Psoas muscle (tissue), 8 donors: ENCODE measurements around the gene REM2. TPM values are rescaled to one million over a fixed set of nuclear protein-coding genes. Genes with fewer than 3 reads are reported as not detected.

Experiments
- ATAC-seq, 4 donors: fragments of 200-7000 bp; cut with Tn5 transposase; one replicate each; pipeline ENCODE4 v1.9.1; 2020; ENCODE audit warnings: moderate library complexity in 3 of 4, mild to moderate bottlenecking in 2 of 4
- DNase-seq, 2 donors: peaks; one replicate each; pipeline ENCODE4 v3.0.0-alpha.2; 2020
- H3K27ac ChIP-seq: fragments of 200-600 bp; one replicate; pipeline ENCODE4 v1.8.0; 2022
- H3K27me3 ChIP-seq, 3 donors: fragments of 200-600 bp in 1 of 3; one replicate each; pipeline versions ENCODE4 v1.6.1 to v1.8.0; 2013 to 2022; ENCODE audit warnings: low read length in 2 of 3, mild to moderate bottlenecking in 2 of 3, moderate library complexity in 1 of 3; ENCODE audit not compliant: insufficient read depth in 3 of 3
- H3K36me3 ChIP-seq, 2 donors: fragments of 200-600 bp in 1 of 2; one replicate each; pipeline versions ENCODE4 v1.6.1 to v1.8.0; 2013 to 2022; ENCODE audit warnings: low read depth in 1 of 2, mild to moderate bottlenecking in 1 of 2, moderate library complexity in 1 of 2; ENCODE audit not compliant: insufficient read depth in 1 of 2
- H3K4me1 ChIP-seq: fragments of 200-600 bp; one replicate; pipeline ENCODE4 v1.8.0; 2022
- H3K4me3 ChIP-seq: fragments of 200-600 bp; one replicate; pipeline ENCODE4 v1.8.0; 2022; ENCODE audit warnings: mild to moderate bottlenecking
- H3K9me3 ChIP-seq: fragments of 200-600 bp; one replicate; pipeline ENCODE4 v1.8.0; 2022
- WGBS, 3 donors: extraction: QIAGEN DNeasy Blood & Tissue Kit; methylation state at CpG; one replicate each; pipeline versions ENCODE4 v1.1.6 to v1.1.7; 2013; 5-methylcytosine and 5-hydroxymethylcytosine counted together
- intact Hi-C, 2 donors: fragments of 100-400 bp; cut with DNase I; formaldehyde crosslinking; loops; one replicate each; pipeline versions ENCODE4 v1.11.0 to v1.14.2; 2022
- polyA plus RNA-seq, 3 donors: library from polyadenylated mRNA; stranded (reverse); fragments of 200-250 nt; gene quantifications; one replicate each; pipeline ENCODE4 v1.2.3, GENCODE V29; 2013
- total RNA-seq, 4 donors: library from RNA; stranded (reverse); fragmentation: NEBNext Ultra II Directional in 2 of 4; extraction: Animal tissue kit (Norgen Biotek cat#: 25700) in 2 of 4; gene quantifications; one replicate each; pipeline versions ENCODE4 v1.2.1 to v1.2.4, GENCODE V29; 2021 to 2023
- TF ChIP-seq, protein P1 (sequence below): fragments of 200-600 bp; IDR thresholded peaks from one replicate; pipeline ENCODE4 v1.8.0; 2022; ENCODE audit warnings: antibody characterized with exemption
- donor health status: healthy with polysubstance abuse.
- donor health status: DM: no; HTN: no; CAD: no; lungs with moderate emphysema.
- donor health status: Bipolar disorder and iron deficiency.
- donor health status: healthy.
- donor health status: DM: yes; HTN: yes; CAD: no.
- donor health status: DM: no; HTN: no; CAD: no.
- donor health status: DM: no; HTN: no; CAD: no.
- donor health status: DM: yes; HTN: yes; CAD: no.

Gene REM2
- total and polyA plus RNA-seq, 7 donors, result 0.05 to 0.34 (median 0.18) TPM; not detected in 2

DNA sequence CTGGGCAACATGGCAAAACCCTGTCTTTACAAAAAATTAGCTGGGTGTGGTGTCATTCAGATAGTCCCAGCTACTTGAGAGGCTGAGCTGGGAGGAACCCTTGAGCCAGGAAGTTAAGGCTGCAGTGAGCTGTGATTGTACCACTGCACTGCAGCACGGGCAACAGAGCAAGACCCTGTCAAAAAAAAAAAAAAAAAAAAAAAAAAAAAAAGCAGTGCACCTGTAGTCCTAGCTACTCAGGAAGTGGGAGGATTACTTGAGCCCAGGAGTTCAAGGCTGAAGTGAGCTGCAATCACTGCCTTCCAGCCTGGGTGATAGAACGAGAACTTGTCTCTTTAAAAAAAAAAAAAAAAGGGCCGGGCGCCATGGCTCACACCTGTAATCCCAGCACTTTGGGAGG lies 5.6 kb downstream of the REM2 start:
- Histone ChIP-seq H3K4me1 (no peaks in the 10 kb centered on the region), H3K4me3 (no peak overlapping the region), H3K27ac (no peak overlapping the region), H3K36me3 (no peaks in the 10 kb centered on the region), H3K27me3 (peaks cover 0 to 21% (median 0%) of the 10 kb centered on the region in 3 donors), H3K9me3 (no peaks in the 10 kb centered on the region)
- DNase-seq (no peak), ATAC-seq (no peak)
- intact Hi-C loops, result no loop called here
- TF ChIP-seq, protein P1, sequence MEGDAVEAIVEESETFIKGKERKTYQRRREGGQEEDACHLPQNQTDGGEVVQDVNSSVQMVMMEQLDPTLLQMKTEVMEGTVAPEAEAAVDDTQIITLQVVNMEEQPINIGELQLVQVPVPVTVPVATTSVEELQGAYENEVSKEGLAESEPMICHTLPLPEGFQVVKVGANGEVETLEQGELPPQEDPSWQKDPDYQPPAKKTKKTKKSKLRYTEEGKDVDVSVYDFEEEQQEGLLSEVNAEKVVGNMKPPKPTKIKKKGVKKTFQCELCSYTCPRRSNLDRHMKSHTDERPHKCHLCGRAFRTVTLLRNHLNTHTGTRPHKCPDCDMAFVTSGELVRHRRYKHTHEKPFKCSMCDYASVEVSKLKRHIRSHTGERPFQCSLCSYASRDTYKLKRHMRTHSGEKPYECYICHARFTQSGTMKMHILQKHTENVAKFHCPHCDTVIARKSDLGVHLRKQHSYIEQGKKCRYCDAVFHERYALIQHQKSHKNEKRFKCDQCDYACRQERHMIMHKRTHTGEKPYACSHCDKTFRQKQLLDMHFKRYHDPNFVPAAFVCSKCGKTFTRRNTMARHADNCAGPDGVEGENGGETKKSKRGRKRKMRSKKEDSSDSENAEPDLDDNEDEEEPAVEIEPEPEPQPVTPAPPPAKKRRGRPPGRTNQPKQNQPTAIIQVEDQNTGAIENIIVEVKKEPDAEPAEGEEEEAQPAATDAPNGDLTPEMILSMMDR, result no peak
- 83 to 89% (median 84%) methylated on average over 4 of the region's 4 CpGs for WGBS, 3 donors

DNA sequence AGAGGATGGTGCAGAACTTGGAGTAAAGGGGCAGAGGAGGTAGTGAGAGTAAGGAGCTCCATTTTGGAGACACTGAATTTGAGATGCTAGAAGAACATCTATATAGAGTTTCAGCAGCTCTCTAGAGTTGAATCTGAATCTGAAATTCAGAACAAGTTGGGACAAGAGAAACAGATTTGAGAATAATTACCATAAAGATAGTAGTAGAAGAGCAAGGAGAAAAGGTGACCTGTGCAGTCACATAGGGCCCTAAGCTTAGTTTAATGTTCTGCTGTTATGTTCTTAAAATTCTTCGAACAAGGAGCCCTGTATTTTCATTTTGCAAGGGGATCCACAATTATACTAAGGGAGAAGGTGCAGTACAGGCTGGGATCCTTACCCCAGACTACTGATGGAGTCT lies 7.4 kb downstream of the REM2 start:
- H3K4me1 ChIP-seq, result no peaks in the 10 kb centered on the region
- DNase-seq (no peak), ATAC-seq (no peak)
- peaks cover 0 to 18% (median 0%) of the 10 kb centered on the region in 3 donors for H3K27me3 ChIP-seq
- TF ChIP-seq, protein P1, result no peak
- intact Hi-C loops, result no loop called here
- H3K36me3 ChIP-seq, result no peaks in the 10 kb centered on the region
- no peak overlapping the region for H3K4me3 ChIP-seq
- no peaks in the 10 kb centered on the region for H3K9me3 ChIP-seq
- WGBS, 3 donors, result 80 to 89% (median 87%) methylated on average over 1 of the region's 1 CpG
- H3K27ac ChIP-seq, result no peak overlapping the region

DNA sequence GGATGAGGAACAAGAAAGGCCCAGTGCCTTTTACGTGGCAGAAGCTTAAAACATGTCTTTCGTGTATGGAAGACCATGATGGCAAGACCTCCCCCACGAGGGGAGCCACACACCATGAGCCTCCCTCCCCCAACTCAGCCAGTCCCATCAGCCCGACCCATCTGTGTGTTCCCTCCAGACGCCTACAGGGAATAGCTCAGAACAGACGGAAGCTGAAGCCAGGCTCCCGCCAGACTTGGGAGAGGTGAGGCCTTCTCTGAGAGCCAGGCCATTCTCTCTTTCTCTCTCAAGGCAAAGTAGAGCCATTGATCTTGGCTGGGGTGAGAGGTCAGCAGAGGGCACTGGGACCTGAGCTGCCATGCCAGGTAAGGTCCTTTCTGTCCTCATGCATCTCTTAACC lies 9.5 kb downstream of the REM2 start:
- no peak overlapping the region for H3K4me3 ChIP-seq
- H3K27ac ChIP-seq, result no peak overlapping the region
- no peak for ATAC-seq
- TF ChIP-seq, protein P1, result no peak
- peaks cover 0 to 6% (median 0%) of the 10 kb centered on the region in 3 donors for H3K27me3 ChIP-seq
- no peaks in the 10 kb centered on the region for H3K36me3 ChIP-seq
- H3K4me1 ChIP-seq, result no peaks in the 10 kb centered on the region
- no peaks in the 10 kb centered on the region for H3K9me3 ChIP-seq
- no peak for DNase-seq
- intact Hi-C loops, result no loop called here
- 75 to 84% (median 80%) methylated on average over 7 of the region's 7 CpGs for WGBS, 3 donors

DNA sequence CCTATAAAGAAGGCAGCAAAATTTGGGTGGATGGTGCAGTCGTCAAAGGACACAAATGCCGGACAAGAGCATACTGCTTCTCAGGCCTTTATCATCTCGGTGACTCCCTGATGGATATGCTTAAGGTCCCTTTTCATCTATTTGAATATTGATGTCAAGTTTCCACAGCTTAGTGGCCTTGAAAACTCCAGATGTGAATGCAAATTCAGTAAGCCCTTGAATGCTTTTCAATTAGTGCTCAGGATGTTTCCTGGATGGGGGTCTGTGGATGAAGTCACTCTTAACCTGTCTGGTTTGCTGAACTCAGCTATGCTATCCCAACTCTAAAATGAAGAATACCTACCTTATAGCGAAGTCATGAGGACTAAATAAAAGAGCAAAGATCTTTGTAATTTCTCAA lies 10.7 kb downstream of the REM2 start:
- TF ChIP-seq, protein P1, result no peak
- Histone ChIP-seq H3K36me3 (no peaks in the 10 kb centered on the region), H3K27ac (no peak overlapping the region), H3K9me3 (no peaks in the 10 kb centered on the region), H3K27me3 (no peaks in the 10 kb centered on the region), H3K4me1 (no peaks in the 10 kb centered on the region), H3K4me3 (no peak overlapping the region)
- DNase-seq, result no peak
- 93 to 97% (median 95%) methylated on average over 4 of the region's 4 CpGs for WGBS, 3 donors
- ATAC-seq, result no peak
- intact Hi-C loops, result no loop called here

DNA sequence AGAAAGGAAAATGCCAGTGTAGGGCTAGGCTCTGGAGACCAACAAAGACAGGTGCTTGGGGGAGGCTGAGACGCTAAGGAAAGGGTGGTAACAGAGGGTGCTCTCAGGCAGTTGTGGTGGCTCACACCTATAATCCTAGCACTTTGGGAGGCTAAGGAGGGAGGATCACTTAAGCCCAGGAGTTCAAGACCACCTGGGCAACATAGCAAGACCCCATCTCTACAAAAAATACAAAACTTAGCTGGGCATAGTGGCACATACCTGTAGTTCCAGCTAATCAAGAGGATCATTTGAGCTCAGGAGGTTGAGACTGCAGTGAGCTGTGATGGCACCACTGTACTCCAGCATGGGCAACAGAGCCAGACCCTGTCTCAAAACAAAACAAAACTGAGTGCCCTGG lies 12.4 kb downstream of the REM2 start:
- WGBS, 3 donors, result 90 to 100% (median 92%) methylated on average over 1 of the region's 1 CpG
- H3K27ac ChIP-seq, result no peak overlapping the region
- no peaks in the 10 kb centered on the region for H3K4me1 ChIP-seq
- DNase-seq (no peak), ATAC-seq (no peak)
- intact Hi-C loops, result no loop called here
- no peak overlapping the region for H3K4me3 ChIP-seq
- H3K27me3 ChIP-seq, result no peaks in the 10 kb centered on the region
- no peaks in the 10 kb centered on the region for H3K9me3 ChIP-seq
- peaks cover 0 to 5% of the 10 kb centered on the region in 2 donors for H3K36me3 ChIP-seq
- TF ChIP-seq, protein P1, result no peak
